ENCODE results near the gene LGALS7.
"Not testable (repeated sequence)": the region's sequence is repeated elsewhere in the genome, so short reads cannot be mapped to it uniquely, and the experiment has no call there.

The LGALS7 gene

DNA sequence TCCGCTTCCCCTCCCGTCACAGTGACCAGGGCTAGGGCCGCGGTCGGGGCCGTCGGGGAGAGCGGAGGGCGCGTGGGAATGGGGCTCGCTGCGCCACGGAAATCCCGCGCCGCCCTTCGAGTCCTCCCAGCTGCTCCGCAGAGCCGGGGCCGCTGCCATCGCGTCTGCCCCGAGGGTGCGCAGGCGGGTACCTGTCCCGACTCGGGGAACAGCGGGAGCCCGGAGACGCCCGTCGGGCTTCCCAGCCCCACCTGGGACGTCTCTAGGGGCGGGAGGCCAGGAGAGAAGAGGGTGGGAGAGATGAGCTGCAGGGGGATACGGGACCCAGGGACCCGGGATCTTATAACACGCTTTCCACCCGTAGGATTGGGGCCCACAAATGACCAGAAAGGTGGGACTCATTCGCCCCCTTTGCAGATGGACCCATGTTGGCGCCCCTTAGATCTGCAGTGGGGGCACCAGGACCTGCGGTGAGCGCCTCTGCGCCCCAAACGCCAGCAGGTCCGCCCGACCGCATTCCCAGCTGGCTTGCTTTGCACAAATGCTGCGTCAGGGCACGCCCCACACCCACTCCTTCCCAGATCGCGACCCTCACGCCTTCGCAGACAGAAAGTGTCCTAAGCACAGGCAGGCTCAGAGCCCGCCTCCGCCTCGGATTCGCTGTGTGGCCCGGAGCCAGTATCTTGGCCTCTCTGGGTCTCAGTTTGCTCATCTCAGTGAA lies 2.9 kb downstream of the LGALS7 start:
- not testable (repeated sequence) for DNase-seq

- DNase-seq = no peak
Measured at GRCh38 chr19:38769635-38770211, 3.6 kb downstream of the LGALS7 start.

- no peak for DNase-seq
Measured at GRCh38 chr19:38766276-38767047, 6.9 kb downstream of the LGALS7 start.

DNA sequence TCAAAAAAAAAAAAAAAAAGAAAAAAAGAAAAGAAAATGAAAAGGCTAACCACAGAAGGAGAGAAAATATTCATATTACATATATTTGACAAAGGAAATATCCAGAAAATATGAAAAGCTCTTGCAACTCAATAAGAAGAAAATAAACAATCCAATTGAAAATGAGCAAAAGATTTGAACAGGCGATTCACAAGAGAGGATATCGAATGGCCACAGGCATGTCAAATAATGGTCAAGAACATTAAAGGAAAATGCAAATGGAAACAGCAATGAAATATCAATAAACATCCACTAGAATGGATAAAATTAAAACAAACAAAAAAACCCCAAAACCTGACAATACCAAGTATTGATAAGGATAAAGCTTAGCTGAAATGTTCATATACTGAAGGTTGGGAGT lies 8.1 kb downstream of the LGALS7 start:
- DNase-seq = no peak

DNA sequence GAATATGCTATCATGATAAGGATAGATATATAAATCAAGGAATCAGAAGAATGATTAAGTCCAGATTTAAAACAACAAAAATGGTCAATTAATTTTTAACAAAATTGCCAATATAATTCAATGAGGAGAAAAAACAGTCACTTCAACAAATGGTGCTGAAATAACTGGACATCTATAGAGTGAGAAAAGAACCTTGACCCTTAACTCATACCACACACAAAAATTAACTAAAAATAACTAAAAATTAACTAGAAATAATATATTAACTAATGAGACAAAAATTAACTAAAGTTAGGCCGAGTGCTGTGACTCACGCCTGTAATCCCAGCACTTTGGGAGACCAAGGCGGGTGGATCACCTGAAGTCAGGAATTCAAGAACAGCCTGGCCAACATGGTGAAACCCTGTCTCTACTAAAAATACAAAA lies 9.5 kb downstream of the LGALS7 start:
- DNase-seq = peak; percentile 75

DNA sequence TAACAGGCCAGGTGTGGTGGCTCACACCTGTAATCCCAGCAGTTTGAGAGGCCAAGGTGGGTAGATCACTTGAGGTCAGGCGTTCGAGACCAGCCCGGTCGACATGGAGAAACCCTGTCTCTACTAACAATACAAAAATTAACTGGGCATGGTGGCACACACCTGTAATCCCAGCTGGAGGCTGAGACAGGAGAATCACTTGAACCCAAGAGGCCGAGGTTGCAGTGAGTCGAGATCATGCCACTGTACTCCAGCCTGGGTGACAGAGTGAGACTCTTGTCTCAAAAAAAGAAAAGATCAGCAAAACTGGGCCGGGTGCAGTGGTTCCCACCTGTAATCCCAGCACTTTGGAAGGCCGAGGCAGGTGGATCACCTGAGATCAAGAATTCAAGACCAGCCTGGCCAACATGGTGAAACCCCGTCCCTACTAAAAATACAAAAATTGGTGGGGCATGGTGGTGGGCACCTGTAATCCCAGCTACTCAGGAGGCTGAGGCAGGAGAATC lies 11.4 kb downstream of the LGALS7 start:
- DNase-seq = not testable (repeated sequence)

DNA sequence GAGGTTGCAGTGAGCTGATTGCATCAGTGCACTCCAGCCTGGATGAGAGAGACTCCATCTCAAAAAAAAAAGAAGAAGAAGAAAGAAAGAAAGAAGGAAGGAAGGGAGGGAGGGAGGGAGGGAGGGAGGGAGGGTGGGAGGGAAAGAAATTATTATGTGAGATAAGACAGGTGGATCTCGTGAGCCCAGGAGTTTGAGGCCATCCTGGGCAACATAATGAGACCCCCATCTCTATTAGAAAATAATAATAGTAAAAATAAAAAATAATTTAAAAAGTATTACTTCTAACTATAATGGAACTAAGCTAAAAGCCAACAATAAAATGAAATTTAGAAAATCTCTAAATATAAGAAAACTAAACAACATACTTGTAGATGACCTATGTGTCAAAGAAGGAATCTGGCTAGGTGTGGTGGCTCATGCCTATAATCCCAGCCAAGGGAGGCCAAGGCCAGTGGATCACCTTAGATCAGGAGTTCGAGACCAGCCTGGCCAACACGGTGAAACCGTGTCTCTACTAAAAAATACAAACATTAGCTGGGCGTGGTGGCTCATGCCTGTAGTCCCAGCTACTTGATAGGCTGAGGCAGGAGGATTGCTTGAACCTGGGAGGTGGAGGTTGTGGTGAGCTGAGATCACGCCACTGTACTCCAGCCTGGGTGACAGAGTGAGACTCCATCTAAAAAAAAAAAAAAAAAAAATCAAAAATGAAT lies 12.4 kb downstream of the LGALS7 start:
- not testable (repeated sequence) for DNase-seq

DNA sequence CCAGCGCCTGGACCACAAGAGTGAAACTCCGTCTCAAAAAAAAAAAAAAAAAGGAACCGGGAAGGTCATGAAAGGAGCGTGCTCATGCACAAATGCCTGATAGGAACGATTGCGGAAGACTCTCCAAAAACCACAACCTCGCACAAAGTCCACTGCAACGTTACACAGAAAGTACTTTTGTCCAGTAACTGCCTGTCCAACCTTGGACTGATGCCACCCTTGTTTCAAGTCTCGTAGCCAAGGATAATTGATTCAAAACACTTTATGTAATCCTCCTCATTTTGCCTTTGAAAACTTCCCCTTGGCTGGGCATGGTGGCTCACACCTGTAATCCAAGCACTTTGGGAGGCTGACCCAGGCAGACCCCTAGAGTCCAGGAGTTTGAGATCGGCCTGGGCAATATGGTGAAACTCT lies 13.7 kb downstream of the LGALS7 start:
- no peak for DNase-seq

GRCh38 chr19:38754196-38754595 lies 19.1 kb downstream of the LGALS7 start:
- DNase-seq = not testable (repeated sequence)

GRCh38 chr19:38753783-38754182 lies 19.5 kb downstream of the LGALS7 start:
- not testable (repeated sequence) for DNase-seq

GRCh38 chr19:38745316-38745715 lies 28.0 kb downstream of the LGALS7 start:
- DNase-seq = no peak

DNA sequence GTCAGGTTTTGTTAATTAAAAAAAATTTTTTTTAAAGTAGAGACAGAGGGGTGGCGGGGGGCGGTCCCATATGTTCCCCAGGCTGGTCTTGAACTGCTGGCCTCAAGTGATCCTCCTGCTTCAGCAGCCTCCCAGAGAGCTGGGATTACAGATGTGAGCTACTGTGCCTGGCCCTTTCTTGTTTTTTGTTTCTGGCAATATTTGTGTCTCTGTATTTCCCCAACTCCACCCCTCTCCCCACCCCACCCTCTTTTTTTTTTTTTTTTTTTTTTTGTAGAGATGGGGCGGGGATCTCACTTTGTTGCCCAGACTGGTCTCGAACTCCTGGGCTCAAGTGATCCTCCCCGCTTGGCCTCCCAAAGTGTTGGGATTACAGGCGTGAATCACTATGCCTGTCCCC lies 28.4 kb downstream of the LGALS7 start:
- DNase-seq = no peak

- DNase-seq = no peak
Measured at GRCh38 chr19:38744298-38744681, 29.0 kb downstream of the LGALS7 start, which contains the start of gene CAPN12. Gene CAPN12 (minus strand): TSS chr19:38744474. CDS start chr19:38744165, 309 bp downstream.

GRCh38 chr19:38743394-38744297 lies 29.7 kb downstream of the LGALS7 start:
- DNase-seq = no peak

DNA sequence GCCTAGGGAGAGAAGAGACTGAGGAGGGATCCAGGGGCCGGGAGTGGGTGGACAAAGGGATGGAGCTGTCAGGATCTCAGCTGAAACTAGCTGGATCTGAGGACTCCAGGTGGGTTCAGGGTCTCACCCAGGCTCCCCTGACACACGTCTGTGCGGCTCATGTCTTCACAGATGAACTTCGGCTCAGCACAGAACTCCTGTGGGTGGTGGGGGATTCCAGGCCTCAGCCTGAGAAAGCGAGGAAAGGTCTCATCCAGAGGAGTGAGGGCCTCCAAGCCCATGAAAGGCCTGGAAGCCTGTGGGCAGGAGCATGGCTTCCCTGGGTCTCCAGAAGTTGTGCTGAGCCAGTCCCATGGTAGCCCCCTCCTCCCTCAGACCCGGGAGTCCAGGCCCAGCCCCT lies 30.4 kb downstream of the LGALS7 start:
- DNase-seq = no peak

DNA sequence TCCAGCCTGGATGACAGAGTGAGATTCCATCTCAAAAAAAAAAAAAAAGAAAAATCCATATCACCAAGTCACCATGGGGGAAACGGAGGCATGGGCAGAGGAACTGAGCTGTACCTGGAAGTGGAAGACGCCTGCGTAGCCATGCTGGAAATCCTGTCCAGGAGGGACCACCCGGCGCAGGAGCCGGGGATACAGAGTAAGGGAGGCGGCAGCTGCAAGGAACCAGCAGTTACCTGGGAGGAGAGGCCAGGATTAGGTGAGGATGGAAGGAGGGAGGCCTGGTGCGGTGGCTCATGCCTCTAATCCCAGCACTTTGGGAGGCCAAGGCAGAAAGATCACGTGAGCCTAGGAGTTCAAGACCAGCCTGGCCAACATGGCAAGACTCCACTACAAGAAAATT lies 31.0 kb downstream of the LGALS7 start:
- no peak for DNase-seq

- DNase-seq = no peak
Measured at GRCh38 chr19:38741670-38742069, 31.6 kb downstream of the LGALS7 start.

GRCh38 chr19:38740932-38741331 lies 32.4 kb downstream of the LGALS7 start:
- no peak for DNase-seq

- DNase-seq = no peak
Measured at GRCh38 chr19:38740257-38740592, 33.1 kb downstream of the LGALS7 start.

DNA sequence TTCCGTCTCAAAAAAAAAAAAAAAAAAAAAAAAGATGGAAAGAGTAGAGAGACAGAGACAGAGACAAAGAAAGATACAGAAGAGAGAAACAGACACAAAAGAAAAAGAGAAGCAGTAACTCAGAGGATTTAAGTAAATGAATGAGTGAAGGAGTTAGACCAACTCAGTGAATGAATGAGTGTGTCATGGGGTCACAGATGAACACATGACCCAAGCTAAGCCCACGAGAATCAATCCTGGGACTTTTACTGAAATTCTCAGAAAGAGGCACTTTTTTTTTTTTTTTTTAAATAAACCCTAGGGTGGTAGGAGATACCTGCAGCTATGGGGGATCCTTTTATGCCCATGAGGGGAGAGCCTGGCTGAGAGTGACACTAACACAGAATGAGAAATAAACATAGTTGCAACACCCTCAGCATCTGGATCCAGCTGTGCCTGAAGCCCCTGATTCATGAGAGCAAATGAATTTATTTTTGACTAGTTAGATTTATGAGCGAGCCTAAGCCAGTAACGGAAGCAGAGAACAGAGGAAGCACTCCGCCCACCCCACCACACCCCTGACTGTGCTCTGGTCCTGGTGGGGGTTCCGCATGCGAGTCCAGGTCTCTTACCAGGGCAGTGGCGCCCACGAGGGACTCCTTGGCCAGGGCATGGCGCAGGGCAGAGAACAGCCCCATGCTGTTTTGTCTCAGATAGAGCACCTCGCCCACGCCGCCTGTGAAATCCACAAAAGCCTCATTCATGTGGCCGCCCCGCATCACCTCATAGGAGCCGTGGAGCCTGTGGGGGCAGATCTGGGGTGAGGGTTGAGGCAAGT lies 33.7 kb downstream of the LGALS7 start:
- DNase-seq = no peak
